HCT116 (cell line): ENCODE measurements around the gene HMGCS2. TPM values are rescaled to one million over a fixed set of nuclear protein-coding genes. Genes with fewer than 3 reads are reported as not detected.

Source experiments
- ATAC-seq: fragments of 200-7000 bp; cut with Tn5 transposase; 2 replicates; pipeline ENCODE4 v1.9.1; 2020; ENCODE audit warnings: mild to moderate bottlenecking, moderate library complexity
- BruUV-seq: library from RNA; stranded (reverse); fragments of 400-500 nt; replicated peaks from 2 replicates; lab custom pipeline; 2021; lab: Mats Ljungman, UMichigan
- CTCF ChIA-PET: fragments of 300-600 bp; sonication (Branson Sonifier 250); formaldehyde crosslinking; loops from one replicate; lab custom pipeline; 2021; ENCODE audit warnings: antibody characterized with exemption; lab: Charles Lee
- POLR2A ChIA-PET: fragments of 300-600, 350-600 bp; sonication (Branson Sonifier 250); formaldehyde crosslinking; loops from one replicate; lab custom pipeline; 2021; ENCODE audit warnings: antibody characterized with exemption; lab: Charles Lee
- RAD21 ChIA-PET, 2 experiments: fragments of 300-600 bp; sonication (Branson Sonifier 250); formaldehyde crosslinking; loops; one replicate each; lab custom pipeline; 2023; ENCODE audit warnings: low total read pairs in 2 of 2; ENCODE audit not compliant: uncharacterized antibody in 2 of 2, unreplicated experiment in 2 of 2, low non-redundant PET in 1 of 2; lab: Charles Lee
- DNase-seq: peaks from one replicate; pipeline ENCODE4 v3.0.0-alpha.2; 2010; ENCODE audit warnings: low read depth, low spot score
- H2AFZ ChIP-seq: fragments of 200-600 bp; shearing (Covaris generic), sonication (generic); 2 replicates; pipeline ENCODE4 v1.6.1; 2017; ENCODE audit warnings: low read depth, mixed run types, mixed read lengths, antibody characterized with exemption, low read length; ENCODE audit not compliant: poor library complexity, severe bottlenecking
- H3K27ac ChIP-seq: 2 replicates; pipeline ENCODE4 v1.5.1; 2012; ENCODE audit warnings: low read depth, low read length
- H3K27me3 ChIP-seq: fragments of 200-600 bp; sonication (generic); 2 replicates; pipeline ENCODE4 v1.6.1; 2016; ENCODE audit warnings: mixed run types, low read length, mixed read lengths; ENCODE audit not compliant: insufficient read depth
- H3K36me3 ChIP-seq, 2 experiments: fragments of 200-500 bp in 1 of 2; fragments of 200-600 bp in 1 of 2; sonication (Bioruptor generic) in 1 of 2; sonication (generic) in 1 of 2; 2 replicates each; pipeline versions ENCODE4 v1.5.1 to v1.6.1; 2014 to 2016; ENCODE audit warnings: low read length in 2 of 2, inconsistent platforms in 1 of 2, mixed read lengths in 1 of 2, mixed run types in 1 of 2; ENCODE audit not compliant: insufficient read depth in 2 of 2, control insufficient read depth in 1 of 2
- H3K4me1 ChIP-seq, 2 experiments: fragments of 200-600 bp in 1 of 2; sonication (generic) in 1 of 2; 2 replicates each; pipeline versions ENCODE4 v1.5.1 to v1.6.1; 2012 to 2017; ENCODE audit warnings: low read length in 2 of 2, inconsistent platforms in 1 of 2, mild to moderate bottlenecking in 1 of 2, mixed read lengths in 1 of 2, mixed run types in 1 of 2, moderate library complexity in 1 of 2; ENCODE audit not compliant: insufficient read depth in 2 of 2, control insufficient read depth in 1 of 2
- H3K4me2 ChIP-seq: fragments of 200-600 bp; sonication (generic); 2 replicates; pipeline ENCODE4 v1.6.1; 2017; ENCODE audit warnings: mixed run types, low read length, mixed read lengths
- H3K4me3 ChIP-seq, 2 experiments: fragments of 200-600 bp in 1 of 2; sonication (generic) in 1 of 2; replicated peaks in 1 of 2; 2 replicates each; pipeline ENCODE4 v1.5.1; 2011 to 2016; ENCODE audit warnings: low read length in 2 of 2, control low read depth in 1 of 2, low read depth in 1 of 2, mild to moderate bottlenecking in 1 of 2, mixed read lengths in 1 of 2, mixed run types in 1 of 2
- H3K79me2 ChIP-seq: fragments of 200-600 bp; sonication (generic); 2 replicates; pipeline ENCODE4 v1.6.1; 2017; ENCODE audit warnings: mild to moderate bottlenecking, mixed run types, low read length, moderate library complexity, mixed read lengths; ENCODE audit not compliant: insufficient read depth
- H3K9ac ChIP-seq: fragments of 200-600 bp; sonication (generic); 2 replicates; pipeline ENCODE4 v1.6.1; 2016; ENCODE audit warnings: low read length, mixed read lengths
- H3K9me2 ChIP-seq: fragments of 200-600 bp; sonication (generic), shearing (Covaris generic); 2 replicates; pipeline ENCODE4 v1.6.1; 2017; ENCODE audit warnings: mixed run types, mild to moderate bottlenecking, moderate library complexity; ENCODE audit not compliant: insufficient read depth
- H3K9me3 ChIP-seq, 2 experiments: fragments of 200-500 bp in 1 of 2; fragments of 200-600 bp in 1 of 2; sonication (Bioruptor generic) in 1 of 2; sonication (generic) in 1 of 2; 2 replicates each; pipeline ENCODE4 v1.6.1; 2014 to 2017; ENCODE audit warnings: low read length in 2 of 2, mixed read lengths in 2 of 2, inconsistent platforms in 1 of 2, low read depth in 1 of 2, mild to moderate bottlenecking in 1 of 2, mixed run types in 1 of 2, moderate library complexity in 1 of 2; ENCODE audit not compliant: control insufficient read depth in 1 of 2, insufficient read depth in 1 of 2
- H4K20me1 ChIP-seq: fragments of 200-600 bp; sonication (generic), shearing (Covaris generic); 2 replicates; pipeline ENCODE4 v1.6.1; 2017; ENCODE audit warnings: mixed run types, mild to moderate bottlenecking, moderate library complexity; ENCODE audit not compliant: insufficient read depth
- CEBPB ChIP-seq: IDR thresholded peaks from 2 replicates; pipeline ENCODE4 v1.6.1; 2012; ENCODE audit warnings: low read depth
- EGR1 ChIP-seq: IDR thresholded peaks from 2 replicates; pipeline ENCODE4 v1.6.1; 2012; ENCODE audit warnings: low read depth
- ELF1 ChIP-seq: IDR thresholded peaks from 2 replicates; pipeline ENCODE4 v1.6.1; 2012; ENCODE audit warnings: low read depth, borderline replicate concordance
- EZH2 ChIP-seq: fragments of 200-600 bp; sonication (generic); IDR thresholded peaks from 2 replicates; pipeline ENCODE4 v1.6.1; 2017; ENCODE audit warnings: antibody characterized with exemption, mixed run types
- EZH2phosphoT487 ChIP-seq: fragments of 200-600 bp; IDR thresholded peaks from 2 replicates; pipeline ENCODE4 v1.6.1; 2018; ENCODE audit warnings: antibody characterized with exemption, borderline replicate concordance
- POLR2A ChIP-seq: IDR thresholded peaks from 2 replicates; pipeline ENCODE4 v1.7.0; 2011; ENCODE audit warnings: borderline replicate concordance; ENCODE audit not compliant: insufficient read depth, insufficient read length; ENCODE audit errors: extremely low read depth
- POLR2AphosphoS5 ChIP-seq: IDR thresholded peaks from 2 replicates; pipeline ENCODE4 v1.6.1; 2011; ENCODE audit warnings: mild to moderate bottlenecking, low read depth, low read length, moderate library complexity
- SP1 ChIP-seq: IDR thresholded peaks from 2 replicates; pipeline ENCODE4 v1.6.1; 2012; ENCODE audit warnings: low read depth
- SRF ChIP-seq: IDR thresholded peaks from 2 replicates; pipeline ENCODE4 v1.6.1; 2012; ENCODE audit warnings: low read depth
- ZNF274 ChIP-seq: fragments of 200-500 bp; sonication (Bioruptor generic); IDR thresholded peaks from 2 replicates; pipeline ENCODE4 v1.6.1; 2014; ENCODE audit warnings: mild to moderate bottlenecking, low read depth, low read length, inconsistent platforms
- intact Hi-C: fragments of 100-400 bp; cut with micrococcal nuclease; formaldehyde crosslinking; loops from 2 replicates; pipeline ENCODE4 v1.10.0; 2022
- total RNA-seq: library from RNA; stranded (reverse); gene quantifications from one replicate; pipeline ENCODE4 v1.2.1, GENCODE V29; 2021; ENCODE audit not compliant: unreplicated experiment
- TF ChIP-seq, protein P1 (sequence below): IDR thresholded peaks from 2 replicates; pipeline ENCODE4 v1.6.1; 2011; ENCODE audit warnings: mild to moderate bottlenecking, low read length, moderate library complexity; ENCODE audit not compliant: insufficient replicate concordance; ENCODE audit errors: extremely low read depth
- TF ChIP-seq, protein P2 (sequence below): IDR thresholded peaks from 2 replicates; pipeline ENCODE4 v1.6.1; 2012
- TF ChIP-seq, protein P3 (sequence below), 3 experiments: fragments of 200-600 bp in 1 of 3; sonication (generic) in 1 of 3; IDR thresholded peaks in 2 of 3; conservative IDR thresholded peaks in 1 of 3; 2 replicates each; pipeline ENCODE4 v1.5.1; 2012 to 2017; ENCODE audit warnings: low read depth in 2 of 3, low read length in 2 of 3, antibody characterized with exemption in 1 of 3, borderline replicate concordance in 1 of 3, control low read depth in 1 of 3, mild to moderate bottlenecking in 1 of 3, mixed read lengths in 1 of 3, mixed run types in 1 of 3, moderate library complexity in 1 of 3; ENCODE audit not compliant: insufficient read depth in 1 of 3

HMGCS2 gene
- total RNA-seq, 1 experiment from 2014 or later = 0.20 TPM

DNA sequence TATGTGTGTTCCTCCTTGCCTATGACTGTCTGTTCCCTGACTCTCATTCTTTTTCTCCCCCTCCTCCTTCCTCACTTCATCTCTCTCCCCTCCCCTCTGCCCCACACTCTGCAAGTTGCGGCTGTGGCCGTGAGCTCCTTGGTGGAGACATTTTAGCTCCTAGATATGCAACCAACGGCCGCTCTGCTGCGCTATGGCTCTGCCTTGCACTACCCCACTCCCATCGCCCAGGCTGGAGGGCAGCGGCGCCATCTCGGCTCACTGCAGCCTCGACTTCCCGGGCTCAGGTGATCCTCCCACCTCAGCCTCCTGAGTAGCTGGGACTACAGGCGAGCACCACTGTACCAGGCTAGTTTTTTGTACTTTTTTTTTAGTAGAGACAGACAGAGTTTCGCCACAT lies 37.0 kb upstream of the HMGCS2 start:
- BruUV-seq = no TSS peak
- ChIA-PET POLR2A (no interaction called here), RAD21 (no interaction called here), CTCF (no interaction called here)
- ATAC-seq (no peak), DNase-seq (no peak)
- Histone ChIP-seq H3K4me3 (no peak overlapping the region), H2AFZ (no peak overlapping the region), H3K79me2 (no peaks in the 10 kb centered on the region), H3K9me3 (no peaks in the 10 kb centered on the region), H3K27ac (no peak overlapping the region), H3K27me3 (peaks cover 11% of the 10 kb centered on the region; the same call in 1 of the 2 replicates), H3K9me2 (no peaks in the 10 kb centered on the region), H3K4me2 (no peak overlapping the region), H4K20me1 (no peaks in the 10 kb centered on the region), H3K9ac (no peak overlapping the region), H3K4me1 (peaks cover 0 to 8% of the 10 kb centered on the region in 2 experiments; a peak in 1 of 4 replicates), H3K36me3 (no peaks in the 10 kb centered on the region)
- intact Hi-C loops = no loop called here
- TF ChIP-seq, protein P1, sequence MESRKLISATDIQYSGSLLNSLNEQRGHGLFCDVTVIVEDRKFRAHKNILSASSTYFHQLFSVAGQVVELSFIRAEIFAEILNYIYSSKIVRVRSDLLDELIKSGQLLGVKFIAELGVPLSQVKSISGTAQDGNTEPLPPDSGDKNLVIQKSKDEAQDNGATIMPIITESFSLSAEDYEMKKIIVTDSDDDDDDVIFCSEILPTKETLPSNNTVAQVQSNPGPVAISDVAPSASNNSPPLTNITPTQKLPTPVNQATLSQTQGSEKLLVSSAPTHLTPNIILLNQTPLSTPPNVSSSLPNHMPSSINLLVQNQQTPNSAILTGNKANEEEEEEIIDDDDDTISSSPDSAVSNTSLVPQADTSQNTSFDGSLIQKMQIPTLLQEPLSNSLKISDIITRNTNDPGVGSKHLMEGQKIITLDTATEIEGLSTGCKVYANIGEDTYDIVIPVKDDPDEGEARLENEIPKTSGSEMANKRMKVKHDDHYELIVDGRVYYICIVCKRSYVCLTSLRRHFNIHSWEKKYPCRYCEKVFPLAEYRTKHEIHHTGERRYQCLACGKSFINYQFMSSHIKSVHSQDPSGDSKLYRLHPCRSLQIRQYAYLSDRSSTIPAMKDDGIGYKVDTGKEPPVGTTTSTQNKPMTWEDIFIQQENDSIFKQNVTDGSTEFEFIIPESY = no peak

DNA sequence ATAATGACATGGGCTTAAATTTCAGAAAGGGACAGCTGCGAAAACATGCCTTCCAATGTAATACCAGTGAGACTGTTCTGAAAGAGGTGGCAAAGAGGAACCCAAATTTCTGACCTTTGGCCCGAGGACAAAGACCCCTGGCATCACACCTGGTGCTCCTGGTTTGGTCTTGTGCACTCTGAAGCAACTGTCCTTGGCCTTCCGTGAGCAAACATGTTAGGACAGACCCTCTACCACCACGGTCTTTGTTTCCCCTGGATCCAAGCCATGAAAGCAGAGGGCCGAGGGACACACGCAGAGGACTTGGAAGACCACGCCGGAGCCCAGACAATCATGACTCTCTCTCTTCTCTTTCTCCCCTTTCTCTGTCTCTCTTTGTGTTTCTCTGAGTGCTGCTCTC lies 36.5 kb upstream of the HMGCS2 start:
- BruUV-seq = no TSS peak
- CTCF ChIA-PET = no interaction called here
- H2AFZ ChIP-seq = no peak overlapping the region
- no peaks in the 10 kb centered on the region for H3K9me3 ChIP-seq
- RAD21 ChIA-PET = no interaction called here
- H3K9me2 ChIP-seq = no peaks in the 10 kb centered on the region
- no peaks in the 10 kb centered on the region for H3K36me3 ChIP-seq
- H3K4me3 ChIP-seq = no peak overlapping the region
- POLR2A ChIA-PET = no interaction called here
- H3K9ac ChIP-seq = no peak overlapping the region
- H3K4me2 ChIP-seq = no peak overlapping the region
- peaks cover 0 to 8% of the 10 kb centered on the region in 2 experiments; a peak in 1 of 4 replicates for H3K4me1 ChIP-seq
- no peak for DNase-seq
- no peak for ATAC-seq
- H4K20me1 ChIP-seq = no peaks in the 10 kb centered on the region
- peaks cover 11% of the 10 kb centered on the region; the same call in 1 of the 2 replicates for H3K27me3 ChIP-seq
- no peak overlapping the region for H3K27ac ChIP-seq
- H3K79me2 ChIP-seq = no peaks in the 10 kb centered on the region
- TF ChIP-seq EZH2 (no peak), CEBPB (no peak), ELF1 (no peak), EGR1 (no peak), SRF (no peak), POLR2A (no peak), EZH2phosphoT487 (no peak), SP1 (no peak), POLR2AphosphoS5 (no peak), ZNF274 (no peak)
- TF ChIP-seq, protein P2, sequence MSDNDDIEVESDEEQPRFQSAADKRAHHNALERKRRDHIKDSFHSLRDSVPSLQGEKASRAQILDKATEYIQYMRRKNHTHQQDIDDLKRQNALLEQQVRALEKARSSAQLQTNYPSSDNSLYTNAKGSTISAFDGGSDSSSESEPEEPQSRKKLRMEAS = no peak
- TF ChIP-seq, protein P3, sequence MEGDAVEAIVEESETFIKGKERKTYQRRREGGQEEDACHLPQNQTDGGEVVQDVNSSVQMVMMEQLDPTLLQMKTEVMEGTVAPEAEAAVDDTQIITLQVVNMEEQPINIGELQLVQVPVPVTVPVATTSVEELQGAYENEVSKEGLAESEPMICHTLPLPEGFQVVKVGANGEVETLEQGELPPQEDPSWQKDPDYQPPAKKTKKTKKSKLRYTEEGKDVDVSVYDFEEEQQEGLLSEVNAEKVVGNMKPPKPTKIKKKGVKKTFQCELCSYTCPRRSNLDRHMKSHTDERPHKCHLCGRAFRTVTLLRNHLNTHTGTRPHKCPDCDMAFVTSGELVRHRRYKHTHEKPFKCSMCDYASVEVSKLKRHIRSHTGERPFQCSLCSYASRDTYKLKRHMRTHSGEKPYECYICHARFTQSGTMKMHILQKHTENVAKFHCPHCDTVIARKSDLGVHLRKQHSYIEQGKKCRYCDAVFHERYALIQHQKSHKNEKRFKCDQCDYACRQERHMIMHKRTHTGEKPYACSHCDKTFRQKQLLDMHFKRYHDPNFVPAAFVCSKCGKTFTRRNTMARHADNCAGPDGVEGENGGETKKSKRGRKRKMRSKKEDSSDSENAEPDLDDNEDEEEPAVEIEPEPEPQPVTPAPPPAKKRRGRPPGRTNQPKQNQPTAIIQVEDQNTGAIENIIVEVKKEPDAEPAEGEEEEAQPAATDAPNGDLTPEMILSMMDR (IDR thresholded peaks at IDR 0.05 in 2 of 3, conservative IDR thresholded peaks at IDR 0.05 in 1 of 3; ENCODE audit: borderline replicate concordance in 1 of 3, insufficient read depth in 1 of 3, low read depth in 2 of 3, low read length in 2 of 3) = no peak
- intact Hi-C loops = no loop called here
